Stimulated activated CD4-positive, alpha-beta T cell treated with anti-CD3 and anti-CD28 coated beads, Interleukin-12 subunit alpha, Interleukin-12 subunit beta, amount 100 ng/mL, for 48 hours (primary cell): Measurements from ENCODE around the gene ELP2.
"Not testable (repeated sequence)": the region's sequence is repeated elsewhere in the genome, so short reads cannot be mapped to it uniquely, and the experiment has no call there.

Experiments
- DNase-seq, 3 donors: peaks; one replicate each; pipeline ENCODE4 v3.0.0-alpha.2; 2020; ENCODE audit warnings: low read depth in 2 of 3, low spot score in 1 of 3

ELP2 gene

GRCh38 chr18:36157441-36157840 is 27.7 kb downstream of the ELP2 start:
- no peak for DNase-seq

GRCh38 chr18:36158266-36158867 is 28.7 kb downstream of the ELP2 start:
- no peak for DNase-seq

- DNase-seq = no peak
Measured at GRCh38 chr18:36160959-36161371, 31.3 kb downstream of the ELP2 start.

- no peak for DNase-seq
Measured at GRCh38 chr18:36162981-36163380, 33.3 kb downstream of the ELP2 start.

- no peak for DNase-seq
Measured at GRCh38 chr18:36167692-36168218, 38.1 kb downstream of the ELP2 start.

GRCh38 chr18:36168296-36168695 is 38.6 kb downstream of the ELP2 start:
- DNase-seq = not testable (repeated sequence)

- DNase-seq = no peak
Measured at GRCh38 chr18:36169938-36170337, 40.2 kb downstream of the ELP2 start.

GRCh38 chr18:36175481-36175880 is 45.8 kb downstream of the ELP2 start:
- no peak for DNase-seq

- no peak for DNase-seq
Measured at GRCh38 chr18:36176177-36176584, 46.5 kb downstream of the ELP2 start.

- DNase-seq = no peak
Measured at GRCh38 chr18:36176711-36177110, 47.0 kb downstream of the ELP2 start.

GRCh38 chr18:36177913-36178312 is 48.2 kb downstream of the ELP2 start:
- no peak for DNase-seq

GRCh38 chr18:36179562-36180355 is 50.1 kb downstream of the ELP2 start:
- DNase-seq = no peak

- no peak for DNase-seq
Measured at GRCh38 chr18:36181441-36181840, 51.7 kb downstream of the ELP2 start.

- DNase-seq = no peak
Measured at GRCh38 chr18:36181898-36182506, 52.3 kb downstream of the ELP2 start.

GRCh38 chr18:36183033-36183432 is 53.3 kb downstream of the ELP2 start:
- DNase-seq = no peak

- no peak for DNase-seq
Measured at GRCh38 chr18:36183987-36184386, 54.3 kb downstream of the ELP2 start.

- DNase-seq = no peak
Measured at GRCh38 chr18:36185157-36185556, 55.5 kb downstream of the ELP2 start.

- no peak for DNase-seq
Measured at GRCh38 chr18:36185901-36186460, 56.3 kb downstream of the ELP2 start.

GRCh38 chr18:36186461-36187192 is 56.9 kb downstream of the ELP2 start:
- peak in 1 of 3 donors; percentile 20 for DNase-seq

GRCh38 chr18:36187193-36187825 is 57.6 kb downstream of the ELP2 start, which contains the start of gene MOCOS:
Gene MOCOS (plus strand): TSS chr18:36187497. CDS start chr18:36187540, 43 bp downstream.
- peak in 1 of 3 donors; percentile 35 for DNase-seq
